HCT116 (cell line): ENCODE results near the gene RAI1. TPM values are rescaled to one million over a fixed set of nuclear protein-coding genes. Genes with fewer than 3 reads are reported as not detected.

Experiments
- ATAC-seq: fragments of 200-7000 bp; cut with Tn5 transposase; 2 replicates; pipeline ENCODE4 v1.9.1; 2020; ENCODE audit warnings: mild to moderate bottlenecking, moderate library complexity
- BruUV-seq: library from RNA; stranded (reverse); fragments of 400-500 nt; replicated peaks from 2 replicates; lab custom pipeline; 2021; lab: Mats Ljungman, UMichigan
- CTCF ChIA-PET: fragments of 300-600 bp; sonication (Branson Sonifier 250); formaldehyde crosslinking; loops from one replicate; lab custom pipeline; 2021; ENCODE audit warnings: antibody characterized with exemption; lab: Charles Lee
- POLR2A ChIA-PET: fragments of 300-600, 350-600 bp; sonication (Branson Sonifier 250); formaldehyde crosslinking; loops from one replicate; lab custom pipeline; 2021; ENCODE audit warnings: antibody characterized with exemption; lab: Charles Lee
- RAD21 ChIA-PET, 2 experiments: fragments of 300-600 bp; sonication (Branson Sonifier 250); formaldehyde crosslinking; loops; one replicate each; lab custom pipeline; 2023; ENCODE audit warnings: low total read pairs in 2 of 2; ENCODE audit not compliant: uncharacterized antibody in 2 of 2, unreplicated experiment in 2 of 2, low non-redundant PET in 1 of 2; lab: Charles Lee
- DNase-seq: peaks from one replicate; pipeline ENCODE4 v3.0.0-alpha.2; 2010; ENCODE audit warnings: low read depth, low spot score
- H2AFZ ChIP-seq: fragments of 200-600 bp; shearing (Covaris generic), sonication (generic); 2 replicates; pipeline ENCODE4 v1.6.1; 2017; ENCODE audit warnings: low read depth, mixed run types, mixed read lengths, antibody characterized with exemption, low read length; ENCODE audit not compliant: poor library complexity, severe bottlenecking
- H3K27ac ChIP-seq: 2 replicates; pipeline ENCODE4 v1.5.1; 2012; ENCODE audit warnings: low read depth, low read length
- H3K27me3 ChIP-seq: fragments of 200-600 bp; sonication (generic); 2 replicates; pipeline ENCODE4 v1.6.1; 2016; ENCODE audit warnings: mixed run types, low read length, mixed read lengths; ENCODE audit not compliant: insufficient read depth
- H3K36me3 ChIP-seq, 2 experiments: fragments of 200-500 bp in 1 of 2; fragments of 200-600 bp in 1 of 2; sonication (Bioruptor generic) in 1 of 2; sonication (generic) in 1 of 2; 2 replicates each; pipeline versions ENCODE4 v1.5.1 to v1.6.1; 2014 to 2016; ENCODE audit warnings: low read length in 2 of 2, inconsistent platforms in 1 of 2, mixed read lengths in 1 of 2, mixed run types in 1 of 2; ENCODE audit not compliant: insufficient read depth in 2 of 2, control insufficient read depth in 1 of 2
- H3K4me1 ChIP-seq, 2 experiments: fragments of 200-600 bp in 1 of 2; sonication (generic) in 1 of 2; 2 replicates each; pipeline versions ENCODE4 v1.5.1 to v1.6.1; 2012 to 2017; ENCODE audit warnings: low read length in 2 of 2, inconsistent platforms in 1 of 2, mild to moderate bottlenecking in 1 of 2, mixed read lengths in 1 of 2, mixed run types in 1 of 2, moderate library complexity in 1 of 2; ENCODE audit not compliant: insufficient read depth in 2 of 2, control insufficient read depth in 1 of 2
- H3K4me2 ChIP-seq: fragments of 200-600 bp; sonication (generic); 2 replicates; pipeline ENCODE4 v1.6.1; 2017; ENCODE audit warnings: mixed run types, low read length, mixed read lengths
- H3K4me3 ChIP-seq, 2 experiments: fragments of 200-600 bp in 1 of 2; sonication (generic) in 1 of 2; replicated peaks in 1 of 2; 2 replicates each; pipeline ENCODE4 v1.5.1; 2011 to 2016; ENCODE audit warnings: low read length in 2 of 2, control low read depth in 1 of 2, low read depth in 1 of 2, mild to moderate bottlenecking in 1 of 2, mixed read lengths in 1 of 2, mixed run types in 1 of 2
- H3K79me2 ChIP-seq: fragments of 200-600 bp; sonication (generic); 2 replicates; pipeline ENCODE4 v1.6.1; 2017; ENCODE audit warnings: mild to moderate bottlenecking, mixed run types, low read length, moderate library complexity, mixed read lengths; ENCODE audit not compliant: insufficient read depth
- H3K9ac ChIP-seq: fragments of 200-600 bp; sonication (generic); 2 replicates; pipeline ENCODE4 v1.6.1; 2016; ENCODE audit warnings: low read length, mixed read lengths
- H3K9me2 ChIP-seq: fragments of 200-600 bp; sonication (generic), shearing (Covaris generic); 2 replicates; pipeline ENCODE4 v1.6.1; 2017; ENCODE audit warnings: mixed run types, mild to moderate bottlenecking, moderate library complexity; ENCODE audit not compliant: insufficient read depth
- H3K9me3 ChIP-seq, 2 experiments: fragments of 200-500 bp in 1 of 2; fragments of 200-600 bp in 1 of 2; sonication (Bioruptor generic) in 1 of 2; sonication (generic) in 1 of 2; 2 replicates each; pipeline ENCODE4 v1.6.1; 2014 to 2017; ENCODE audit warnings: low read length in 2 of 2, mixed read lengths in 2 of 2, inconsistent platforms in 1 of 2, low read depth in 1 of 2, mild to moderate bottlenecking in 1 of 2, mixed run types in 1 of 2, moderate library complexity in 1 of 2; ENCODE audit not compliant: control insufficient read depth in 1 of 2, insufficient read depth in 1 of 2
- H4K20me1 ChIP-seq: fragments of 200-600 bp; sonication (generic), shearing (Covaris generic); 2 replicates; pipeline ENCODE4 v1.6.1; 2017; ENCODE audit warnings: mixed run types, mild to moderate bottlenecking, moderate library complexity; ENCODE audit not compliant: insufficient read depth
- EZH2 ChIP-seq: fragments of 200-600 bp; sonication (generic); IDR thresholded peaks from 2 replicates; pipeline ENCODE4 v1.6.1; 2017; ENCODE audit warnings: antibody characterized with exemption, mixed run types
- FOSL1 ChIP-seq: IDR thresholded peaks from 2 replicates; pipeline ENCODE4 v1.6.1; 2012; ENCODE audit warnings: low read depth
- MAX ChIP-seq: IDR thresholded peaks from 2 replicates; pipeline ENCODE4 v1.6.1; 2012
- POLR2A ChIP-seq: IDR thresholded peaks from 2 replicates; pipeline ENCODE4 v1.7.0; 2011; ENCODE audit warnings: borderline replicate concordance; ENCODE audit not compliant: insufficient read depth, insufficient read length; ENCODE audit errors: extremely low read depth
- RAD21 ChIP-seq: IDR thresholded peaks from 2 replicates; pipeline ENCODE4 v1.6.1; 2012; ENCODE audit warnings: low read depth, mild to moderate bottlenecking
- REST ChIP-seq: IDR thresholded peaks from 2 replicates; pipeline ENCODE4 v1.6.1; 2012; ENCODE audit warnings: low read depth
- SIN3A ChIP-seq: IDR thresholded peaks from 2 replicates; pipeline ENCODE4 v1.6.1; 2012; ENCODE audit warnings: low read depth
- SP1 ChIP-seq: IDR thresholded peaks from 2 replicates; pipeline ENCODE4 v1.6.1; 2012; ENCODE audit warnings: low read depth
- SRF ChIP-seq: IDR thresholded peaks from 2 replicates; pipeline ENCODE4 v1.6.1; 2012; ENCODE audit warnings: low read depth
- TCF7L2 ChIP-seq: IDR thresholded peaks from 2 replicates; pipeline ENCODE4 v1.7.0; 2011; ENCODE audit warnings: borderline replicate concordance, inconsistent platforms; ENCODE audit not compliant: insufficient read depth, insufficient read length; ENCODE audit errors: extremely low read depth
- YY1 ChIP-seq: IDR thresholded peaks from 2 replicates; pipeline ENCODE4 v1.6.1; 2011; ENCODE audit warnings: low read length, low read depth, moderate library complexity, mild to moderate bottlenecking; ENCODE audit not compliant: insufficient replicate concordance; ENCODE audit errors: extremely low read depth
- ZFX ChIP-seq: fragments of 450-650 bp; IDR thresholded peaks from 2 replicates; pipeline ENCODE4 v1.6.1; 2017
- intact Hi-C: fragments of 100-400 bp; cut with micrococcal nuclease; formaldehyde crosslinking; loops from 2 replicates; pipeline ENCODE4 v1.10.0; 2022
- total RNA-seq: library from RNA; stranded (reverse); gene quantifications from one replicate; pipeline ENCODE4 v1.2.1, GENCODE V29; 2021; ENCODE audit not compliant: unreplicated experiment
- TF ChIP-seq, protein P1 (sequence below): IDR thresholded peaks from 2 replicates; pipeline ENCODE4 v1.6.1; 2012
- TF ChIP-seq, protein P2 (sequence below), 3 experiments: fragments of 200-600 bp in 1 of 3; sonication (generic) in 1 of 3; IDR thresholded peaks in 2 of 3; conservative IDR thresholded peaks in 1 of 3; 2 replicates each; pipeline ENCODE4 v1.5.1; 2012 to 2017; ENCODE audit warnings: low read depth in 2 of 3, low read length in 2 of 3, antibody characterized with exemption in 1 of 3, borderline replicate concordance in 1 of 3, control low read depth in 1 of 3, mild to moderate bottlenecking in 1 of 3, mixed read lengths in 1 of 3, mixed run types in 1 of 3, moderate library complexity in 1 of 3; ENCODE audit not compliant: insufficient read depth in 1 of 3

RAI1 gene
- total RNA-seq, 1 experiment from 2014 or later = 38.5 TPM

DNA sequence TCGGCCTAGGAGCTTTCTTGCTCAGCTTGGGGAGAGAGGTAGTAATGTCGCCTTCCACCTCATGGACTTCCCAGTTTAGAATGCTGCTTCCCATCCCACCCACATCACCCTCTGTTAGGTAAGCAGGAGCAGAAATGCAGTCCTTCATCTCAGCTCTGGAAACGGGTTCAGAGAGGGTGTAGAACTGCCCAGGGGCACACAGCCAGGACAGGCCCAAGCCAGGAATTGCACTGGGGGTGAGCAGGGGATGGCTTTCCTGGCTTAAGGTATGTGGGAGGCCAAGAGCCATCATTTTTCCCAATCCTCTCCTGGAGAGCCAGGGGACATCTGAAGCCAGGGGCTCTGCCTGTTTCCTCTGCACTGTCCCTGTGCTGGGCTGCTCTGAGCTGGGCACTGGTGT lies 33.6 kb downstream of the RAI1 start:
- ChIA-PET CTCF (no interaction called here), RAD21 (interaction anchor here in 1 of 2 experiments (0.6 kb wide), 1 partner anchor 29 kb away, joined by 3 read pairs; no protein-coding TSS in a partner anchor)
- no peak for DNase-seq

GRCh38 chr17:17716837-17717523 lies 35.7 kb downstream of the RAI1 start:
- no peak overlapping the region for H3K4me2 ChIP-seq
- ATAC-seq (no peak), DNase-seq (no peak)
- POLR2A ChIA-PET = no interaction called here
- 0 out of 2 replicates have a peak, but pooled peaks cover 4% of the 10 kb centered on the region for H4K20me1 ChIP-seq
- intact Hi-C loops = no loop called here
- RAD21 ChIA-PET = no interaction called here
- CTCF ChIA-PET = no interaction called here
- no peak for TF ChIP-seq EZH2
- no peak for TF ChIP-seq MAX
- TF ChIP-seq POLR2A = no peak
- TF ChIP-seq REST = no peak
- no peak for TF ChIP-seq SIN3A
- TF ChIP-seq, protein P1, sequence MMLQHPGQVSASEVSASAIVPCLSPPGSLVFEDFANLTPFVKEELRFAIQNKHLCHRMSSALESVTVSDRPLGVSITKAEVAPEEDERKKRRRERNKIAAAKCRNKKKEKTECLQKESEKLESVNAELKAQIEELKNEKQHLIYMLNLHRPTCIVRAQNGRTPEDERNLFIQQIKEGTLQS = no peak
- no peak for TF ChIP-seq ZFX
- TF ChIP-seq TCF7L2 = no peak
- TF ChIP-seq SRF = no peak
- no peak for TF ChIP-seq FOSL1
- TF ChIP-seq YY1 = no peak
- TF ChIP-seq, protein P2, sequence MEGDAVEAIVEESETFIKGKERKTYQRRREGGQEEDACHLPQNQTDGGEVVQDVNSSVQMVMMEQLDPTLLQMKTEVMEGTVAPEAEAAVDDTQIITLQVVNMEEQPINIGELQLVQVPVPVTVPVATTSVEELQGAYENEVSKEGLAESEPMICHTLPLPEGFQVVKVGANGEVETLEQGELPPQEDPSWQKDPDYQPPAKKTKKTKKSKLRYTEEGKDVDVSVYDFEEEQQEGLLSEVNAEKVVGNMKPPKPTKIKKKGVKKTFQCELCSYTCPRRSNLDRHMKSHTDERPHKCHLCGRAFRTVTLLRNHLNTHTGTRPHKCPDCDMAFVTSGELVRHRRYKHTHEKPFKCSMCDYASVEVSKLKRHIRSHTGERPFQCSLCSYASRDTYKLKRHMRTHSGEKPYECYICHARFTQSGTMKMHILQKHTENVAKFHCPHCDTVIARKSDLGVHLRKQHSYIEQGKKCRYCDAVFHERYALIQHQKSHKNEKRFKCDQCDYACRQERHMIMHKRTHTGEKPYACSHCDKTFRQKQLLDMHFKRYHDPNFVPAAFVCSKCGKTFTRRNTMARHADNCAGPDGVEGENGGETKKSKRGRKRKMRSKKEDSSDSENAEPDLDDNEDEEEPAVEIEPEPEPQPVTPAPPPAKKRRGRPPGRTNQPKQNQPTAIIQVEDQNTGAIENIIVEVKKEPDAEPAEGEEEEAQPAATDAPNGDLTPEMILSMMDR (IDR thresholded peaks at IDR 0.05 in 2 of 3, conservative IDR thresholded peaks at IDR 0.05 in 1 of 3; ENCODE audit: borderline replicate concordance in 1 of 3, insufficient read depth in 1 of 3, low read depth in 2 of 3, low read length in 2 of 3) = no peak
- no peaks in the 10 kb centered on the region for H3K9me2 ChIP-seq
- peaks cover 18 to 42% of the 10 kb centered on the region in 2 experiments for H3K4me1 ChIP-seq
- H3K4me3 ChIP-seq = no peak overlapping the region
- H3K9ac ChIP-seq = no peak overlapping the region
- H3K36me3 ChIP-seq = no peaks in the 10 kb centered on the region
- H2AFZ ChIP-seq = no peak overlapping the region
- no peaks in the 10 kb centered on the region for H3K9me3 ChIP-seq
- no peak overlapping the region for H3K27ac ChIP-seq
- BruUV-seq = no TSS peak
- no peaks in the 10 kb centered on the region for H3K27me3 ChIP-seq
- peaks cover 79% of the 10 kb centered on the region for H3K79me2 ChIP-seq

More for the DNA sequence above, 33.6 kb downstream of the RAI1 start:
- intact Hi-C loops = no loop called here
- Histone ChIP-seq H3K79me2 (peaks cover 90% of the 10 kb centered on the region), H3K9me2 (no peaks in the 10 kb centered on the region), H3K4me3 (no peak overlapping the region), H2AFZ (no peak overlapping the region), H3K9ac (no peak overlapping the region), H3K9me3 (no peaks in the 10 kb centered on the region), H3K27ac (no peak overlapping the region), H4K20me1 (peaks cover 4% of the 10 kb centered on the region; the same call in 1 of the 2 replicates), H3K4me1 (peaks cover 36 to 60% of the 10 kb centered on the region in 2 experiments), H3K27me3 (no peaks in the 10 kb centered on the region), H3K4me2 (no peak overlapping the region), H3K36me3 (no peaks in the 10 kb centered on the region)
- POLR2A ChIA-PET = no interaction called here
- TF ChIP-seq RAD21 = no peak
- no peak for TF ChIP-seq SP1
- ATAC-seq = no peak
- no TSS peak for BruUV-seq
